Stimulated activated CD4-positive, alpha-beta T cell treated with anti-CD3 and anti-CD28 coated beads, Interleukin-1b, Interleukin-23, amount 100 ng/mL, for 48 hours (primary cell): ENCODE measurements around the gene FAM151A.
"Not testable (repeated sequence)": the region's sequence is repeated elsewhere in the genome, so short reads cannot be mapped to it uniquely, and the experiment has no call there.

Experiments
- DNase-seq: peaks from one replicate; pipeline ENCODE4 v3.0.0-alpha.2; 2020

FAM151A gene

DNA sequence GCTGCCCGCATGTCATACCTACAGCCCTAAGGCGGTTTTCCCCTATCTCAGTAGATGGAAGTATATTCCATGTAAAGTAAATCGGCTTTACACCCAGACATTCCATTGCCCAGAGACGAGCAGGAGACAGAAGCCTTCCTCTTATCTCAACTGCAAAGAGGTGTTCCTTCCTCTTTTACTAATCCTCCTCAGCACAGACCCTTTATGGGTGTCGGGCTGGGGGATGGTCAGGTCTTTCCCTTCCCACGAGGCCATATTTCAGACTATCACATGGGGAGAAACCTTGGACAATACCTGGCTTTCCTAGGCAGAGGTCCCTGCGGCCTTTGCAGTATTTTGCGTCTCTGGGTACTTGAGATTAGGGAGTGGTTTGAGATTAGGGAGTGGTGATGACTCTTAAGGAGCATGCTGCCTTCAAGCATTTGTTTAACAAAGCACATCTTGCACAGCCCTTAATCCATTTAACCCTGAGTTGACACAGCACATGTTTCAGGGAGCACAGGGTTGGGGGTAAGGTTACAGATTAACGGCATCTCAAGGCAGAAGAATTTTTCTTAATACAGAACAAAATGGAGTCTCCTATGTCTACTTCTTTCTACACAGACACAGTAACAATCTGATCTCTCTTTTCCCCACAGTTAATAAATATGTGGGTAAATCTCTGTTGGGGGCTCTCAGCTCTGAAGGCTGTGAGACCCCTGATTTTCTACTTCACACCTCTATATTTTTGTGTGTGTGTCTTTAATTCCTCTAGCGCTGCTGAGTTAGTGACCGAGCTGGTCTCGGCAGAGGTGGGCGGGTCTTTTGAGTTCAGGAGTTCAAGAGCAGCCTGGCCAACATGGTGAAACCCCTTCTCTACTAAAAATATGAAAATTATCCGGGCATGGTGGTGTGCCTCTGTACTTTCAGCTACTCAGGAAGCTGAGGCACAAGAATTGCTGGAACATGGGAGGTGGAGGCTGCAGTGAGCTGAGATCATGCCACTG is 13.4 kb upstream of the FAM151A start:
- not testable (repeated sequence) for DNase-seq

- not testable (repeated sequence) for DNase-seq
Measured at GRCh38 chr1:54635804-54636203, 12.5 kb upstream of the FAM151A start.

DNA sequence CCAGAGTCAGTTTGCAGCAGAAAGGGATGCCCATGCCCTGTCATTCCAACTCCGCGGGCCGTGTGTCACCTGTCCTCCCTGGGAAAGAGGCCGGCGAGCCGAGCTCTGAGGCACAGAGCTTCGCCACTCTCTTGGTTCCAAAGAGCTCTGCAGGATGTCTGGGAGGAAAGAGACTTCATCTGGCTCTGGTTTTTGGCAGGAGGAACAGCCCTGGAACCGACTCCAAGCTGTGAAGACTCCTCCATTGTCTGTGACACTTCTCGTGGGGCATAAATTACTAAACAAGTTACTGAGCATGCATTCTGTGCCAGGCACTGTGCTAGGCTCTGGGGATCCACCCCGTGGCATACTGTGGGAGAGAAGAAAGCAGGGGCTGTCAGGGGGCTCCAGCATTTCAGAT is 3.9 kb upstream of the FAM151A start:
- no peak for DNase-seq

- no peak for DNase-seq
Measured at GRCh38 chr1:54624466-54625464, 1.4 kb upstream of the FAM151A start.

- no peak for DNase-seq
Measured at GRCh38 chr1:54619749-54620148, 3.6 kb downstream of the FAM151A start.

GRCh38 chr1:54615531-54616279 is 7.6 kb downstream of the FAM151A start:
- no peak for DNase-seq

DNA sequence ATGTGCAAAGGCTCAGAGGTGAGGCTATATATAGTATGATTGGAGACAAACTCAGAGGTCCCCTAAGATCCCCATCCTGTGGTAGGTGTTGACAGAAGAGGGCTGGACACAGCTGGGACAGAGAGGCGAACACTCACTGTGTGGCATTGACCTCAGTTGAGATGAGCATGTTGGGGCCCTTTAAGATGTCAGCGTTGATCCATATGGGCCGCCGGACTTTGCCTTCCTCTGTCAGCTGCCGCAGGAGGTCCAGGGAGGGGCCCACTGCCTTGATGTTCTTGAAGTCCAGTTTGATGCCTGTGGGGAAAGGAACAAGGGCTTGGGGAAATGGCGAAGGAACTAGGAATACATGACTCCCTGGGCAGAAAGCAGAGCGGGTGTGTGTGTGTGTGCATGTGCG is 8.8 kb downstream of the FAM151A start:
- DNase-seq: no peak

GRCh38 chr1:54614024-54614423 is 9.3 kb downstream of the FAM151A start:
- no peak for DNase-seq

- no peak for DNase-seq
Measured at GRCh38 chr1:54611621-54612020, 11.7 kb downstream of the FAM151A start.

DNA sequence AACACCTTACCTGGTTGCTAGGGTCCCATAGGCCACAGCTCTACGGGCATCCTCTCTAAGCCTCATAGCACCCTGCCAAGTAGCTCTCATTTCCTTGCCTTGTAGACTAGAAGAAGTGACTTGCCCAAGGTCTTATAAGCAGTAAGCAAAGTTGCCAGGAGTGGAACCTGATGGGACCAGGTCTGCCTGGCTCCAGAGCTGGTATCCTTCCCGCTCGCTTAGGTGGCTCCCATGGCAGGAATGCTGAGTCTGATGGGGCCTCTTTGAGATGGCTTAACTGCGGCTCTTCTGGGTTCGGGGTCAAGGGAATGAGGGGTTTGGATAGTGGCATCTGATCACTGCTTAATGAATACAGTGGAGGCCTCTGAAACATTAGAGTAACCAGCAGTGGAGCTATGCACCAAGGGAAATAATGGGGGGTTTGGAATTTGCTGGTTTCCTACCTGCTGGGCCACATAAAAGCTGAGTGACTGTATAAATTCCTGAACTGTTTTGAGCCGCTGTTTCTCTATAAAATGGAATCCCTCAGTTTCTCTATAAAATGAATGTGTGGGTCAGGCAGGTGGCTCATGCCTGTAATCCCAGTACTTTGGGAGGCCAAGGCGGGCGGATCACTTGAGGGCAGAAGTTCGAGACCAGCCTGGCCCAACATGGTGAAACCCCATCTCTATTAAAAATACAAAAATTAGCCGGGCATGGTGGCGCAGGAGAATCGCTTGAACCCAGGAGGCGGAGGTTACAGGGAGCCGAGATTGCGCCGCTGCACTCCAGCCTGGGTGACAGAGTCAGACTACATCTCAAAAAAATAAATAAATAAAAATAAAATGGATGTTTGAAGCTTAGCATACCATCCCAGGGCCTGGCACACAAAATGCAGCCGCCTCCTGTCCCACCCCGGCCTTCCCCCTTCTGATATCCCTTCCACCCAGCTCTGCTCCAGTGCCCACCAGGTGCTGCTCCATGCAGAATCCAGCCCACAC is 12.4 kb downstream of the FAM151A start:
- no peak for DNase-seq

DNA sequence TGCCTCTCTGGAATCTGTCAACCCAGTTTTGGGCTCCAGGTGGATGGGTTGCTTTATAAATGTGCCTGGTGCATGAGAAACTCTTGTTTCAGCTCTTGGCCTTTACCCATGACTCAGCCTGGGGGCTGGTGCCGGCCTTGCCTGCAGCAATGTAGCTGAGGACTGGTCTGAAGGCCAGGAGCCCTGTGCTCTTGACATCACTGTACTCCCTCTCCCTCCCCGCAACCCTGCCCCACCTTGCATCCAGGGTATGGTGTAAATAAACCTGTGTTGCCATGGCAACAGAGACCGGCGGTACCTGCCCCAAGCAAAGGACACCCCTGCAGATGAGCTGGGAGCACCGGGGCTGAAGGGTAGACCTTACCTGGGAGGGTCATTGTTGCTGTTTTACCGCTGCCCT is 13.3 kb downstream of the FAM151A start:
- no peak for DNase-seq

DNA sequence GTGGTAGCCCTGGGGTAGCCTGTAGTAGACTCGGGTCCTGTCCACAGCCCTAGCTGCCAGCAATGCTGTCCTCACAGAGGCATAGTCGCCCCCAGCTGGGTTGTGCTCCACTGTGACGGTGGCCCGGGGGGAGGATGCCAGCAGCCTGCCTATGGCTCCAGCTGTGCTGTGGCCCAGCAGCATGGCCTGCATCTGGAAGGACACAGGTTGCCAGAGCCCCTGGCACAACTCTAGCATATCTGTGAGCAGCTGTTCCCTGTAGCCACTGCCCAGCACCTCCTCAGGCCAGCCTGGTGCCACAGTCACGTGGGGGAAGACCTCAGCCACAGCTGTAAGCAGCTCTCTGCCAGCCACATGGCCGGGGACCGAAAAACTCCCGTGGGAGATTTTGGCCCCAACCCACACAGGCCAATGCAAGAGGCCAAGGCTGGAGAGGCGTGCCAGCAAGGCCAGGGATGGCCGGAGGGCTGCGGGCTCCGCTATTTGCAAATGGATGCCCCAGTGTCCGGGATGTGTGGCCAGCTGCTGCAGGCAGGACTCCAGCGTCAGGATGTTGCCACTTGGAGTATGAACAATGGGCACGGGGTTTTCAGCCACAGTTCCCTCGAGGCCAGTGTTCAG is 13.9 kb downstream of the FAM151A start:
- DNase-seq: no peak

GRCh38 chr1:54608566-54609230 is 14.6 kb downstream of the FAM151A start:
- no peak for DNase-seq

GRCh38 chr1:54607821-54608565 is 15.3 kb downstream of the FAM151A start:
- DNase-seq: no peak

GRCh38 chr1:54606990-54607325 is 16.4 kb downstream of the FAM151A start:
- DNase-seq: no peak

GRCh38 chr1:54606096-54606989 is 17.0 kb downstream of the FAM151A start:
- DNase-seq: no peak

GRCh38 chr1:54604572-54605370 is 18.6 kb downstream of the FAM151A start:
- peak; percentile 26 for DNase-seq

GRCh38 chr1:54604051-54604450 is 19.3 kb downstream of the FAM151A start:
- DNase-seq: no peak
